Fibroblast of the aortic adventitia (primary cell): ENCODE results near the gene GOLGA7B. TPM values are rescaled to one million over a fixed set of nuclear protein-coding genes. Genes with fewer than 3 reads are reported as not detected.

Source experiments
- DNase-seq: peaks from one replicate; pipeline ENCODE4 v3.0.0-alpha.2; 2010; ENCODE audit warnings: low read depth
- H3K4me3 ChIP-seq: 2 replicates; pipeline ENCODE4 v1.5.1; 2011; ENCODE audit warnings: low read depth, mild to moderate bottlenecking, control low read depth, low read length, moderate library complexity
- total RNA-seq: library from RNA; depleted of rRNA; stranded (reverse); fragments of >200 nt; gene quantifications from 2 replicates; pipeline ENCODE4 v1.2.3, GENCODE V29; 2012; ENCODE audit warnings: low replicate concordance
- TF ChIP-seq, protein P1 (sequence below): IDR thresholded peaks from 2 replicates; pipeline ENCODE4 v1.5.1; 2011; ENCODE audit warnings: mild to moderate bottlenecking, low read length, control low read depth, inconsistent platforms; ENCODE audit not compliant: insufficient read depth

GOLGA7B gene
- total RNA-seq = not detected in 2 replicates

DNA sequence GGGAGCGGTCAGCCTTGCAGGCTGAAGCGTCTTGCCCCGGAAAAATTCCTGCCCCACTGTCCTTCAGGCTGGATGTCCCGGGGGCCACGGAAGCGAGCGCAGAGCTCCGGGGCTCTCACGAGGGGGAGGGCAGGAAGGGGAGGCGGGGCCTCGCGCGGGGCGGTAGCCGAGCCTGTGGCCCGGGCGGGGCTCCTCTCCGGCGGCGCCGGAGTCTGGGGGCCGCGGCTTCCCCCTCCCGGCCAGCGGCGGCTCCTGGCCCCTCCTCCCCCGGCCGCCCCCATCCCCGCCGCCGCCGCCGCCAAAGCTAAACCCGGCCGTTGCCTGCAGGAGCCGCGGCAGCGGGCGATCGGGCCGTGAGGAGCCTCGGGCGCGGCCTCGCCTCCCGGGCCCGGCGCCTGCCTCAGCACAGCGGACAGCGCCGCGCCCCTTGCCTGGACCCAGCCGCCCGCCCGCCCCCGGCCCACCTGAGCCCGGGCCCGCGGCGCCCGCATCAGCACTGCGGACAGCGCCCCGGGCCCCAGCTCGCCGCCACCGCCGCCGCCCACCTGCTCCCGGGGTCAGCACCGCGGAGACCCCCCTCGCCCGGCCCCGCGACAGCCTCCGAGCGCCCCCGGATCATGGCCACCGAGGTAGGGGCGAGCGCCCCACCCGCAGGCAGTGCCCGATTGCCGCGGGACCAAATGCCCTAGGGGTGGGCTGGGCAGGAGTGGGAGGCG is at the start of gene GOLGA7B:
TSS of gene GOLGA7B (plus strand) at position 157 of the 716 bp plus-strand sequence. CDS start at position 618, 461 bp downstream.
- TF ChIP-seq, protein P1, sequence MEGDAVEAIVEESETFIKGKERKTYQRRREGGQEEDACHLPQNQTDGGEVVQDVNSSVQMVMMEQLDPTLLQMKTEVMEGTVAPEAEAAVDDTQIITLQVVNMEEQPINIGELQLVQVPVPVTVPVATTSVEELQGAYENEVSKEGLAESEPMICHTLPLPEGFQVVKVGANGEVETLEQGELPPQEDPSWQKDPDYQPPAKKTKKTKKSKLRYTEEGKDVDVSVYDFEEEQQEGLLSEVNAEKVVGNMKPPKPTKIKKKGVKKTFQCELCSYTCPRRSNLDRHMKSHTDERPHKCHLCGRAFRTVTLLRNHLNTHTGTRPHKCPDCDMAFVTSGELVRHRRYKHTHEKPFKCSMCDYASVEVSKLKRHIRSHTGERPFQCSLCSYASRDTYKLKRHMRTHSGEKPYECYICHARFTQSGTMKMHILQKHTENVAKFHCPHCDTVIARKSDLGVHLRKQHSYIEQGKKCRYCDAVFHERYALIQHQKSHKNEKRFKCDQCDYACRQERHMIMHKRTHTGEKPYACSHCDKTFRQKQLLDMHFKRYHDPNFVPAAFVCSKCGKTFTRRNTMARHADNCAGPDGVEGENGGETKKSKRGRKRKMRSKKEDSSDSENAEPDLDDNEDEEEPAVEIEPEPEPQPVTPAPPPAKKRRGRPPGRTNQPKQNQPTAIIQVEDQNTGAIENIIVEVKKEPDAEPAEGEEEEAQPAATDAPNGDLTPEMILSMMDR = no peak
- H3K4me3 ChIP-seq = peak within 1 kb of the TSS; percentile 37
- no peak for DNase-seq

DNA sequence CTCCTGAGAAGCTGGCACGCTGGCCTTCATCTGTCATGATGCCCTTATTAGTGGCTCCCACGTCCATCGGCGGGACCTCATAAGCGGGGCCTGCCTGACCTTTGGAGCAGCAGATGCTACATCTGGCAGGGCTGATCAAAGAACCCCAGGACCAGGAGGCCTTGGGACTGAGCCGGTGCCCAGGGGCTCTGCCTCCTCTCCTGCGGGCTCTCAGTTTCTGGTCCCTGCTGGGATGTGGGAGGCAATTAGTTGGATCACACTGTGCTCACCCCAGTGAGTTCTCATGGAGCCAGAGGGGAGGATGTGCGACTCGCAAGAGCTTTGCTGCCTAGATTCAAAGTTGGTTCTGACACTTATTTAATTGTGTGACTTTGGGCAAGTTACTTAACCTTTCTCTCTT is 49.2 kb upstream of the GOLGA7B start:
- TF ChIP-seq, protein P1 = no peak
- DNase-seq = no peak
- no peak overlapping the region for H3K4me3 ChIP-seq

GRCh38 chr10:97801422-97801821 is 48.2 kb upstream of the GOLGA7B start:
- no peak overlapping the region for H3K4me3 ChIP-seq
- DNase-seq = no peak
- TF ChIP-seq, protein P1 = no peak

DNA sequence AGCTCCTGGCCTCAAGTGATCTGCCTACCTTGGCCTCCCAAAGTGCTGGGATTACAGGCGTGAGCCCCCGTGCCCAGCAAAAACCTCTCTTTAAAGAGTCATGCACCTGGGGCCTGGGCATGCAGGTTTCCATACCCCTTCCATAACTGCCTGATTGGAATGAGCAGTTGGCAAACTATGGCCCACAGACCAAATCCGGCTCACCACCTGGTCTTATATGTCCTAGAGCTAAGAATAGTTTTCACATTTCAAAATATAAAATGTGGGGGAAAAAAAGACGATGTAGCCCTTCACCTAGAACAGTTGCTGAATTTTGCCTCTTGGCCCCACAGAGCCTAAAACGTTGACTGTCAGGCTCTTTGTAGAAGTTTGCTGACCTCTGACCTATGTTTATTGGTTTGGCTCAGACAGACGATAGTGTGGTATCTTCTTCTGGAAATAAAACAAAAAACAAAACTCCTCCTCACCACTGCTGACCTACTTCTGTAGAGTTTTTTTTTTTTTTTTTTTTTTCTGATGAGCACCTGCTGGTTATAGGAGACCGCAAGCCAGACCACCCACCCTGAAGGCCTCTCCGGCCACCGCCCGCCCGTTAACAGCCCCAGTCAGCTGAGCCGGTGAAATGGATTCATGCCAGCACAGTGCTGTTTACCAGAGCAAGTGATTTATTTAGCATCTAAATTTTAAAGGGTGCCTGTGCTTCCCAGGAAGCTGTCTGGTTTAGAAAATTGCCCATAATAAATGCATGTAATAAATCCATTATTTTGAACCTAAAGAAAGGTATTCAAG is 44.4 kb upstream of the GOLGA7B start:
- TF ChIP-seq, protein P1 = no peak
- no peak overlapping the region for H3K4me3 ChIP-seq
- DNase-seq = no peak

- DNase-seq = no peak
- TF ChIP-seq, protein P1 = no peak
- H3K4me3 ChIP-seq = no peak overlapping the region
Observed at GRCh38 chr10:97805949-97806348, 43.7 kb upstream of the GOLGA7B start.

GRCh38 chr10:97810446-97810845 is 39.2 kb upstream of the GOLGA7B start:
- DNase-seq = no peak
- TF ChIP-seq, protein P1 = no peak
- H3K4me3 ChIP-seq = no peak overlapping the region
